HUES48 (cell line): Measurements from ENCODE around the gene PRKCA.

ENCODE experiments used
- H3K27ac ChIP-seq: one replicate; pipeline ENCODE4 v1.7.0; 2013; ENCODE audit warnings: low read depth, low read length, inconsistent platforms
- H3K27me3 ChIP-seq: 2 replicates; pipeline ENCODE4 v1.6.1; 2013; ENCODE audit warnings: mild to moderate bottlenecking, low read length; ENCODE audit not compliant: control insufficient read depth, insufficient read depth
- H3K36me3 ChIP-seq: 2 replicates; pipeline ENCODE4 v1.6.1; 2013; ENCODE audit warnings: low read length; ENCODE audit not compliant: control insufficient read depth, insufficient read depth
- H3K4me1 ChIP-seq: 2 replicates; pipeline ENCODE4 v1.6.1; 2013; ENCODE audit warnings: mild to moderate bottlenecking, low read length; ENCODE audit not compliant: control insufficient read depth, insufficient read depth
- H3K4me3 ChIP-seq: 2 replicates; pipeline ENCODE4 v1.5.1; 2013; ENCODE audit warnings: mild to moderate bottlenecking, low read depth, low read length
- H3K9ac ChIP-seq: 2 replicates; pipeline ENCODE4 v1.6.1; 2013; ENCODE audit warnings: mild to moderate bottlenecking, low read depth, low read length, moderate library complexity
- H3K9me3 ChIP-seq: 2 replicates; pipeline ENCODE4 v1.6.1; 2013; ENCODE audit warnings: low read length; ENCODE audit not compliant: control insufficient read depth, insufficient read depth

PRKCA gene

GRCh38 chr17:66580956-66581391, 278.6 kb downstream of the PRKCA start:
- Histone ChIP-seq H3K4me3 (no peak overlapping the region), H3K4me1 (peaks cover 13% of the 10 kb centered on the region; the same call in 1 of the 2 replicates), H3K36me3 (no peaks in the 10 kb centered on the region), H3K27me3 (no peaks in the 10 kb centered on the region), H3K9me3 (no peaks in the 10 kb centered on the region), H3K27ac (no peak overlapping the region), H3K9ac (no peak overlapping the region)

- no peak overlapping the region for H3K4me3 ChIP-seq
- H3K9me3 ChIP-seq = no peaks in the 10 kb centered on the region
- no peak overlapping the region for H3K9ac ChIP-seq
- peaks cover 12% of the 10 kb centered on the region; the same call in 1 of the 2 replicates for H3K4me1 ChIP-seq
- no peaks in the 10 kb centered on the region for H3K27me3 ChIP-seq
- no peaks in the 10 kb centered on the region for H3K36me3 ChIP-seq
- H3K27ac ChIP-seq = no peak overlapping the region
These were observed 280.1 kb downstream of the PRKCA start for GRCh38 chr17:66582373-66583111.

GRCh38 chr17:66583112-66583748, 280.8 kb downstream of the PRKCA start:
- H3K27me3 ChIP-seq = no peaks in the 10 kb centered on the region
- peaks cover 5% of the 10 kb centered on the region; the same call in 1 of the 2 replicates for H3K4me1 ChIP-seq
- H3K27ac ChIP-seq = no peak overlapping the region
- no peaks in the 10 kb centered on the region for H3K9me3 ChIP-seq
- H3K4me3 ChIP-seq = no peak overlapping the region
- no peak overlapping the region for H3K9ac ChIP-seq
- no peaks in the 10 kb centered on the region for H3K36me3 ChIP-seq

- Histone ChIP-seq H3K27ac (no peak overlapping the region), H3K9me3 (no peaks in the 10 kb centered on the region), H3K36me3 (no peaks in the 10 kb centered on the region), H3K4me1 (peaks cover 2% of the 10 kb centered on the region; the same call in 1 of the 2 replicates), H3K9ac (no peak overlapping the region), H3K27me3 (no peaks in the 10 kb centered on the region), H3K4me3 (no peak overlapping the region)
These were observed 282.5 kb downstream of the PRKCA start for GRCh38 chr17:66584927-66585326.

- no peaks in the 10 kb centered on the region; the same call in 1 of the 2 replicates for H3K4me1 ChIP-seq
These were observed 283.1 kb downstream of the PRKCA start for GRCh38 chr17:66585472-66585871.

GRCh38 chr17:66589892-66590291, 287.5 kb downstream of the PRKCA start:
- no peak overlapping the region for H3K9ac ChIP-seq
- H3K27me3 ChIP-seq = no peaks in the 10 kb centered on the region
- H3K4me1 ChIP-seq = no peaks in the 10 kb centered on the region
- no peaks in the 10 kb centered on the region for H3K36me3 ChIP-seq
- no peak overlapping the region for H3K4me3 ChIP-seq
- H3K27ac ChIP-seq = no peak overlapping the region
- no peaks in the 10 kb centered on the region for H3K9me3 ChIP-seq

More at GRCh38 chr17:66585472-66585871, 283.1 kb downstream of the PRKCA start:
- H3K27ac ChIP-seq = no peak overlapping the region
- H3K27me3 ChIP-seq = no peaks in the 10 kb centered on the region
- H3K36me3 ChIP-seq = no peaks in the 10 kb centered on the region
- H3K9ac ChIP-seq = no peak overlapping the region
- no peaks in the 10 kb centered on the region for H3K9me3 ChIP-seq
- H3K4me3 ChIP-seq = no peak overlapping the region

- H3K9me3 ChIP-seq = no peaks in the 10 kb centered on the region
- H3K27ac ChIP-seq = no peak overlapping the region
- no peak overlapping the region for H3K9ac ChIP-seq
- H3K4me1 ChIP-seq = no peaks in the 10 kb centered on the region
- no peak overlapping the region for H3K4me3 ChIP-seq
- H3K36me3 ChIP-seq = no peaks in the 10 kb centered on the region
- no peaks in the 10 kb centered on the region for H3K27me3 ChIP-seq
These were observed 290.7 kb downstream of the PRKCA start for GRCh38 chr17:66593116-66593515.

- H3K27ac ChIP-seq = no peak overlapping the region
- H3K4me1 ChIP-seq = no peaks in the 10 kb centered on the region
- no peaks in the 10 kb centered on the region for H3K9me3 ChIP-seq
- H3K9ac ChIP-seq = no peak overlapping the region
- no peak overlapping the region for H3K4me3 ChIP-seq
- no peaks in the 10 kb centered on the region for H3K36me3 ChIP-seq
- H3K27me3 ChIP-seq = no peaks in the 10 kb centered on the region
These were observed 293.5 kb downstream of the PRKCA start for GRCh38 chr17:66595893-66596292.

GRCh38 chr17:66602659-66603384, 300.4 kb downstream of the PRKCA start:
- H3K9ac ChIP-seq = no peak overlapping the region
- no peaks in the 10 kb centered on the region for H3K36me3 ChIP-seq
- H3K9me3 ChIP-seq = no peaks in the 10 kb centered on the region
- no peak overlapping the region; the same call in 1 of the 2 replicates for H3K4me3 ChIP-seq
- peaks cover 3% of the 10 kb centered on the region for H3K4me1 ChIP-seq
- H3K27ac ChIP-seq = no peak overlapping the region
- H3K27me3 ChIP-seq = no peaks in the 10 kb centered on the region

- H3K36me3 ChIP-seq = no peaks in the 10 kb centered on the region
- H3K4me3 ChIP-seq = no peak overlapping the region
- no peak overlapping the region for H3K9ac ChIP-seq
- no peaks in the 10 kb centered on the region for H3K27me3 ChIP-seq
- no peaks in the 10 kb centered on the region for H3K9me3 ChIP-seq
- peaks cover 3% of the 10 kb centered on the region for H3K4me1 ChIP-seq
- H3K27ac ChIP-seq = no peak overlapping the region
These were observed 302.0 kb downstream of the PRKCA start for GRCh38 chr17:66604376-66604775.

GRCh38 chr17:66605541-66605940, 303.1 kb downstream of the PRKCA start:
- Histone ChIP-seq H3K4me1 (peaks cover 3% of the 10 kb centered on the region), H3K27ac (no peak overlapping the region), H3K9me3 (no peaks in the 10 kb centered on the region), H3K27me3 (no peaks in the 10 kb centered on the region), H3K36me3 (no peaks in the 10 kb centered on the region), H3K9ac (no peak overlapping the region), H3K4me3 (no peak overlapping the region)
